ENCODE measurements around the gene TMEM238. TPM values are rescaled to one million over a fixed set of nuclear protein-coding genes. Genes with fewer than 3 reads are reported as not detected.
A peak's percentile ranks its signal among the peaks of the same experiment; 100 is the strongest.

The TMEM238 gene
- total and polyA plus RNA-seq, 9 of the 15 experiments (the other 6 are each of a cell fraction or from before 2014, with no cell fraction given) = 0.18 to 5.1 (median 1.3) TPM; not detected in 4

GRCh38 chr19:55385724-55386492 lies 1.8 kb upstream of the TMEM238 start, which contains the start of gene RPL28 (continued):
- TF ChIP-seq PML (IDR thresholded peaks at IDR 0.05; ENCODE audit: low read length) (peak; percentile 80), TGIF2 (CRISPR knock-in tag; IDR thresholded peaks at IDR 0.05) (no peak), POLR2H (tag; IDR thresholded peaks at IDR 0.05; ENCODE audit: low read depth) (peak; percentile 98), GABPB1 (CRISPR knock-in tag; IDR thresholded peaks at IDR 0.05) (peak; percentile 95), GTF2F1 (IDR thresholded peaks at IDR 0.05; ENCODE audit: low read depth, low read length) (peak; percentile 95), MTA3 (IDR thresholded peaks at IDR 0.05; ENCODE audit: borderline replicate concordance) (peak; percentile 97), PYGO2 (tag; IDR thresholded peaks at IDR 0.05) (no peak), DPF2 (IDR thresholded peaks at IDR 0.05) (0 out of 2 replicates have a peak, but pooled peaks have one; percentile 13), SP1 (CRISPR knock-in tag; IDR thresholded peaks at IDR 0.05) (peak; percentile 87; the same call in 1 of the 2 replicates), CC2D1A (IDR thresholded peaks at IDR 0.05) (0 out of 2 replicates have a peak, but pooled peaks have one; percentile 10), CREBBP (IDR thresholded peaks at IDR 0.05; ENCODE audit: low read depth, low read length) (no peak), TAF1 (IDR thresholded peaks at IDR 0.05; ENCODE audit: control insufficient read depth, extremely low read depth, insufficient read depth, low read length, severe bottlenecking) (peak; percentile 100), ZNF408 (CRISPR knock-in tag; IDR thresholded peaks at IDR 0.05; ENCODE audit: low read depth) (no peak), U2AF1 (optimal IDR thresholded peaks at IDR 0.05; ENCODE audit: low read depth, low read length) (no peak), TAF7 (tag; IDR thresholded peaks at IDR 0.05) (peak; percentile 99), CHD1 (IDR thresholded peaks at IDR 0.05; ENCODE audit: low read length) (peak; percentile 97), HCFC1 (IDR thresholded peaks at IDR 0.05; ENCODE audit: low read depth, low read length) (peak; percentile 66), BCOR (IDR thresholded peaks at IDR 0.05) (peak; percentile 51; the same call in 1 of the 2 replicates)
- TF ChIP-seq, protein P1, sequence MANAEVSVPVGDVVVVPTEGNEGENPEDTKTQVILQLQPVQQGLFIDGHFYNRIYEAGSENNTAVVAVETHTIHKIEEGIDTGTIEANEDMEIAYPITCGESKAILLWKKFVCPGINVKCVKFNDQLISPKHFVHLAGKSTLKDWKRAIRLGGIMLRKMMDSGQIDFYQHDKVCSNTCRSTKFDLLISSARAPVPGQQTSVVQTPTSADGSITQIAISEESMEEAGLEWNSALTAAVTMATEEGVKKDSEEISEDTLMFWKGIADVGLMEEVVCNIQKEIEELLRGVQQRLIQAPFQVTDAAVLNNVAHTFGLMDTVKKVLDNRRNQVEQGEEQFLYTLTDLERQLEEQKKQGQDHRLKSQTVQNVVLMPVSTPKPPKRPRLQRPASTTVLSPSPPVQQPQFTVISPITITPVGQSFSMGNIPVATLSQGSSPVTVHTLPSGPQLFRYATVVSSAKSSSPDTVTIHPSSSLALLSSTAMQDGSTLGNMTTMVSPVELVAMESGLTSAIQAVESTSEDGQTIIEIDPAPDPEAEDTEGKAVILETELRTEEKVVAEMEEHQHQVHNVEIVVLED (CRISPR knock-in tag; IDR thresholded peaks at IDR 0.05) = peak; percentile 48; the same call in 1 of the 2 replicates
- TF ChIP-seq, protein P2, sequence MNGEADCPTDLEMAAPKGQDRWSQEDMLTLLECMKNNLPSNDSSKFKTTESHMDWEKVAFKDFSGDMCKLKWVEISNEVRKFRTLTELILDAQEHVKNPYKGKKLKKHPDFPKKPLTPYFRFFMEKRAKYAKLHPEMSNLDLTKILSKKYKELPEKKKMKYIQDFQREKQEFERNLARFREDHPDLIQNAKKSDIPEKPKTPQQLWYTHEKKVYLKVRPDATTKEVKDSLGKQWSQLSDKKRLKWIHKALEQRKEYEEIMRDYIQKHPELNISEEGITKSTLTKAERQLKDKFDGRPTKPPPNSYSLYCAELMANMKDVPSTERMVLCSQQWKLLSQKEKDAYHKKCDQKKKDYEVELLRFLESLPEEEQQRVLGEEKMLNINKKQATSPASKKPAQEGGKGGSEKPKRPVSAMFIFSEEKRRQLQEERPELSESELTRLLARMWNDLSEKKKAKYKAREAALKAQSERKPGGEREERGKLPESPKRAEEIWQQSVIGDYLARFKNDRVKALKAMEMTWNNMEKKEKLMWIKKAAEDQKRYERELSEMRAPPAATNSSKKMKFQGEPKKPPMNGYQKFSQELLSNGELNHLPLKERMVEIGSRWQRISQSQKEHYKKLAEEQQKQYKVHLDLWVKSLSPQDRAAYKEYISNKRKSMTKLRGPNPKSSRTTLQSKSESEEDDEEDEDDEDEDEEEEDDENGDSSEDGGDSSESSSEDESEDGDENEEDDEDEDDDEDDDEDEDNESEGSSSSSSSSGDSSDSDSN (IDR thresholded peaks at IDR 0.05; ENCODE audit: borderline replicate concordance in 1 of 2, low read depth in 2 of 2, low read length in 2 of 2) = 0 out of 4 replicates have a peak, but pooled peaks of 1 of the 2 experiments have one; percentile 44
- TF ChIP-seq, protein P3, sequence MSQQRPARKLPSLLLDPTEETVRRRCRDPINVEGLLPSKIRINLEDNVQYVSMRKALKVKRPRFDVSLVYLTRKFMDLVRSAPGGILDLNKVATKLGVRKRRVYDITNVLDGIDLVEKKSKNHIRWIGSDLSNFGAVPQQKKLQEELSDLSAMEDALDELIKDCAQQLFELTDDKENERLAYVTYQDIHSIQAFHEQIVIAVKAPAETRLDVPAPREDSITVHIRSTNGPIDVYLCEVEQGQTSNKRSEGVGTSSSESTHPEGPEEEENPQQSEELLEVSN (IDR thresholded peaks at IDR 0.05; ENCODE audit: borderline replicate concordance in 1 of 2, extremely low read depth in 1 of 2, insufficient read depth in 1 of 2, insufficient read length in 1 of 2, low read depth in 1 of 2, low read length in 1 of 2, poor library complexity in 1 of 2, severe bottlenecking in 1 of 2) = peak; percentile 22 to 23

Measured in K562 (cell line).